Measurements from ENCODE around the gene ASB9.
A peak's percentile ranks its signal among the peaks of the same experiment; 100 is the strongest.
"Not testable (repeated sequence)": the region's sequence is repeated elsewhere in the genome, so short reads cannot be mapped to it uniquely, and the experiment has no call there.

ASB9 gene

GRCh38 chrX:15241301-15241700, 28.6 kb downstream of the ASB9 start:
- no peak for DNase-seq (ENCODE audit: low spot score)

DNA sequence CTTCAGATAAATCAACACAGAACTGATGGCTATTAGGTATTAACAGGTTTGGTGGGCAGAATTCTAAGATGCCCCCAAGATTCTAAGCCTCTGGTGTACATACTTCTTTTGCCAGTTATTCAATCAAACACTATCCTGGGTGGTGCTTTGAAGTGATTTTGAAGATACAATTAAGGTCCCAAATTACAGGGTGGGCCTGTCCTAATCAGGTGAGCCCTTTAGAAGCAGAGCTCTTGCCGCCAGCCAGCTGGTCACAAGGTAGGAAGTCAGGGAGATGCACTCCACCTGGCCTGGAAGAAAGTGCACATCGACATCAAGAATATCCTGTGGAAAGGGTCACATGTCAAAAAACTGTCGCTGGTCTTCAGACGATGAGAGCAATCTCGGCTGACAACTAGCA, 29.5 kb downstream of the ASB9 start:
- no peak for DNase-seq (ENCODE audit: low spot score)

DNA sequence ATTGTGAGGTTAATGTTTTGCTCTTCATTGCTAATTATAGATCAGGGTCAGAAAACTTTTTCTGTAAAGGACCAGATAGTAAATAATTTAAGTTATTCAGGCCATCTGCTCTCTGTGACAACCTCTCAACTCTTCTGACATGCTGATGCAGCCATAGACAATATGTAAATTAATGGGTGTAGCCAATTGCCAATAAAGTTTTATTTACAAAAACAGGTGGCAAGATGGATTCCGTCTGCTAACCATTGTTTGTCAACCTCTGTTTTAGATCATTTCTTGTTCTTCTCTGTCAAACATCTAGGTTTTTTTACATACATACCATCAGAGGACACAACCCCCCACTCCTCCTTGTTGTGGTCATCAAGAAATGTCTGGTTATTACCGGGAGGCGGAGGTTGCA, 33.7 kb downstream of the ASB9 start:
- no peak for DNase-seq (ENCODE audit: low spot score)

DNA sequence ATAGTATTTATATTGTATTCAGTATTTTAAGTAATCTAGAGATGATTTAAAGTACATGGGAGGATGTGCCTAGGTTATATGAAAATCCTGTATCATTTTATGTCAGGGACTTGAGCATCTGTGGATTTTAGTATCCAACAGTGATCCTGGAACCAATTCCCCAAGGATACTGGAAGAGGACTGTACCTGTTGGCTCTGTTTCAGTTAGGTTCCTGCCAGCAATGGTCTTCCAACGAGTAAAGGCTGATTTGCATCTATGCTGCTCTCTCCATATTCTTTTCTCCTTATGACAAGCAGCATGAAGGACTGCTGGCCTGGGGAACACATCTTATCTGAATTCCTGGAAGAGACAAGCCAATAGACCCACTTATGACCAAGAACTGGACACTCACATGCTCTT, 34.9 kb downstream of the ASB9 start:
- no peak for DNase-seq (ENCODE audit: low spot score)

- DNase-seq (ENCODE audit: low spot score), result no peak
Measured at GRCh38 chrX:15233416-15234015, 36.4 kb downstream of the ASB9 start.

- DNase-seq (ENCODE audit: low spot score), result no peak
Measured at GRCh38 chrX:15224747-15225146, 45.1 kb downstream of the ASB9 start.

- DNase-seq (ENCODE audit: low spot score), result no peak
Measured at GRCh38 chrX:15221321-15221720, 48.6 kb downstream of the ASB9 start.

GRCh38 chrX:15217161-15217560, 52.7 kb downstream of the ASB9 start:
- DNase-seq (ENCODE audit: low spot score), result no peak

DNA sequence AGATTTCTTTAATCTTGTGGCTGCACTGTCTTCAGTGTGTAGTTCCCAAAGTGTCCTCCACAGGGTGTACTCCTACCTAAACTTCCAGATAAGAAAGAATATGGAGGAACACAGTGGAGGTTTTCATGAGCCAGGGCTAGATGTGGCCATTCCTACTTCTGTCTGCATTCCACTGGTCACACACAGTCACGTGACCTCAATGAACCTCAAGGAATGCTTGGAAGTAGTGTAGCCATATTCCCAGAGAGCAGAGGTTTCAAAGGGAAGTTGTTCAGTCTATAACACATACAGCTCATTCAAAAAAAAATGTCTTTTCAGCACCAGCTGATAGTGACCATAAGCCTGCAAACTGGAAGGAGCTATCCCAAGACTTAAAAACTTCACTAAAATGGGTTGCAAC, 53.6 kb downstream of the ASB9 start:
- DNase-seq (ENCODE audit: low spot score), result no peak

- DNase-seq (ENCODE audit: low spot score), result no peak
Measured at GRCh38 chrX:15215366-15215765, 54.5 kb downstream of the ASB9 start.

DNA sequence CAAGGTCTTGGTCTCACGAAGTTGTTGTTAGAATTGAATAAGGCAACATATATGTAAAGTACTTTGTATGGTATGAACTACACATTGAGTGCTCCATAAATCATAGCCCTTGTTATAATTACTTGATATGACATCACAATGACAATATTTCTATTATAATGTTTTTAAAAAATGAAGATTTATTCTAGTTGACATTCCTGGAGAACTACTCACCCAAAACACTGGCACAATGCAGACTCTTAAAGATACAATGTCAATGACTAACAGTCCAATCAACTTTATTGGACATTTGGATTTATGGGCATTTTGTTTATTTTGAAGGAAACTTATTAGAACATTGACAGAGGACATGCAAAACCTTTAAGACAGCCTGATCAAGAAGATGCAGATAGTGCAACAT, 55.3 kb downstream of the ASB9 start:
- no peak for DNase-seq (ENCODE audit: low spot score)

- no peak for DNase-seq (ENCODE audit: low spot score)
Measured at GRCh38 chrX:15209096-15209495, 60.8 kb downstream of the ASB9 start.

- DNase-seq (ENCODE audit: low spot score), result peak; percentile 1
Measured at GRCh38 chrX:15207994-15208393, 61.9 kb downstream of the ASB9 start.

DNA sequence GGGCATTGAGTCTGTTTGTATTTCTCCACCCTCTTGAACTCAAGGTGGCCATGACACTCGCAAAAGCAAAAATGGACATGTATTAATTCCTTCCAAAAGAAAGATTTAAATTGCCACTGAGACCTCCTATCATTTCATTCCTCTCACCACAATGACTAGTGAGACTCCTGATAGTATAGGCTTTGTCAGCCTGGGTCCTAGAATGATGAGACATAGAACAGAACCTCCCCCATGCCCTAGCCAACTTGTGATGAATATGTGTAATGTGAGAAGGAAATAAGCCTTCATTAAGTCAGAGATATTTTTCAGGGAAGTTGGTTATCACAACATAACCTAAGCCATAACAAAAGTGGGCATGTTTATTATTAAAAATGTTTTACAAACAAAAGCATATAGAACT, 62.5 kb downstream of the ASB9 start:
- DNase-seq (ENCODE audit: low spot score), result no peak

- DNase-seq (ENCODE audit: low spot score), result no peak
Measured at GRCh38 chrX:15206306-15206705, 63.6 kb downstream of the ASB9 start.

- peak; percentile 49 for DNase-seq (ENCODE audit: low spot score)
Measured at GRCh38 chrX:15204130-15204751, 65.6 kb downstream of the ASB9 start.

DNA sequence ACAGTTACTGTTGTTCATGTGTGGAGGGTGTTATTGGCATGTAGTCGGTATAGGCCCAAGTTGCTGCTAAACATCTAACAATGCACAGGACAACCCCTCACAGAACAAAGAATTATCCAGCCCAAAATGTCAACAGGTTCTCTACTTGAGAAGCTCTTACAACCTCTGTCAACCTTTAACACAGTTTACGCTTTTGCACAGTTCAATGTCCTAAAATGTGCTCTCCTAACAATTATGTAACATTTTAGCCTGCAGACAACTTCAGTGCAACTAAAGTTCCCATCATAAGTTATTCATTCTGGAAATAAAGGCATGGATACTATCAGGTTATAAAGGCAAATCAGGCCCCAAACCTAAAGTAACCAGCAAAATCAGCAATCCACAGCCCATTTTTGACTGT, 66.2 kb downstream of the ASB9 start:
- DNase-seq (ENCODE audit: low spot score), result no peak

- DNase-seq (ENCODE audit: low spot score), result peak; percentile 40
Measured at GRCh38 chrX:15202454-15203177, 67.3 kb downstream of the ASB9 start.

DNA sequence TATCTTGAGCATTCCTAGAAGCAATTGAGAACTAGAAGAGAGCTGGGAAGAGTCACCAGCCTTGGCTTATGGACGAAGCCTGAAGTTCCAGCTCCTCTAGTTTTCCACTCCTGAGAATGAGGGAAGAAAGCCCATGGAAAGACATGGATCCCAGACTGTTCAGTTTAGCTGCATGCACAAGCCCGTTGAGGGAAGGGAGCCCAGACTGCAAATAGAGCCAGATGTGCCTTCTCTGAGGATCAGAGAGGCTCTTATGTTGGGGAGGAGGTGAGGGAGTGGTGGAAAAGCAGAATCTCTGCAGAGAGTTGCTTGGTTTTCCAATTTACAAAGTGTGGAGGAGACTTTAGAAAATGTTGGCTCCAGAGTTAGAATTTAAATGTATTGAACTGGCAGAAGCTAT, 69.0 kb downstream of the ASB9 start:
- DNase-seq (ENCODE audit: low spot score), result no peak

- not testable (repeated sequence) for DNase-seq (ENCODE audit: low spot score)
Measured at GRCh38 chrX:15198608-15199202, 71.2 kb downstream of the ASB9 start.

GRCh38 chrX:15194146-15194545, 75.7 kb downstream of the ASB9 start:
- DNase-seq (ENCODE audit: low spot score), result no peak
